ENCODE data around the gene GNB1L.

The GNB1L gene

DNA sequence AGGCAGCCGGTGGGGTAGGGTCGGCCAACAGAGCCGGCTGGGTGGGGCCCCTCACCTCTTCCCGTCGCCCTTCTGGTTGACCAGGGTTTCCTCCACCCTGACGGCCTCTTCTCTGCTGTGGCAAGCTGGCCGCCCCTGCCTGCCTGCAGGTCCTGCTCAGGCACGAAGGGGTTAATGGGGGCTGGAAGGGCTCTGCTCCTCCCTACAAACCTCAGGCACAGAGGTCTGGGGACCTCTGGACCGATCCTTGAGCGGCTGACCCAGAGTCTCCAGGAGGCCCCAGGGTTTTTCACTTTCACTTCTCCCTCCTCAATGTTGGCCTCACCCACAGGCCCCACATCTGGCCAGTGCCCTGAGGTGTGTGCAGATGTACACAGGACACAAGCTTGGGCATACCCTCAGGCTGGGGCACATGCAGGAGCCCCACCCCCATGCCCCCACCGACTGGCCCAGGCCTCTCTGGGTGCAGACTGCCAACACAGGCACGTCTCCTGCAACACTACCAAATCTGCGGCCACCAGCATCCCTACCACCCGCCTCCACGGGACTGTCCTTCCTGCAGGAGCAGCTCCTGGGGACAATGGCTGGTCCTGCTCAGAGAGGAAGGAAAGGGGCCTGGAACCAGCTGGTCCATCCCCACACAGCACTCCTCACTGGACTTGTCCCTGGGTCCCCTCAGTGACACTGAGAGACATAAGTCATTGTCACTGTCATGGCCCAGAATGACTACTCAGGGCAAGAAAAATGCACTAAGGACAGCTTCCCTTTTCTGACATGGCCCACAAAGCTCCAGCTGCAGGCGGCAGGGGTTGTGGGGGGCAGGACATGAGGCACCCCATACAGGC lies 97.3 kb downstream of the GNB1L start:
- H3K27me3 ChIP-seq (replicated peaks; ENCODE audit: insufficient read depth, low read length) = peaks cover 85% of the 10 kb centered on the region
- H3K27ac ChIP-seq (ENCODE audit: low read length) = no peak overlapping the region
- H3K4me3 ChIP-seq (ENCODE audit: low read length) = peak overlapping the region; percentile 59

DNA sequence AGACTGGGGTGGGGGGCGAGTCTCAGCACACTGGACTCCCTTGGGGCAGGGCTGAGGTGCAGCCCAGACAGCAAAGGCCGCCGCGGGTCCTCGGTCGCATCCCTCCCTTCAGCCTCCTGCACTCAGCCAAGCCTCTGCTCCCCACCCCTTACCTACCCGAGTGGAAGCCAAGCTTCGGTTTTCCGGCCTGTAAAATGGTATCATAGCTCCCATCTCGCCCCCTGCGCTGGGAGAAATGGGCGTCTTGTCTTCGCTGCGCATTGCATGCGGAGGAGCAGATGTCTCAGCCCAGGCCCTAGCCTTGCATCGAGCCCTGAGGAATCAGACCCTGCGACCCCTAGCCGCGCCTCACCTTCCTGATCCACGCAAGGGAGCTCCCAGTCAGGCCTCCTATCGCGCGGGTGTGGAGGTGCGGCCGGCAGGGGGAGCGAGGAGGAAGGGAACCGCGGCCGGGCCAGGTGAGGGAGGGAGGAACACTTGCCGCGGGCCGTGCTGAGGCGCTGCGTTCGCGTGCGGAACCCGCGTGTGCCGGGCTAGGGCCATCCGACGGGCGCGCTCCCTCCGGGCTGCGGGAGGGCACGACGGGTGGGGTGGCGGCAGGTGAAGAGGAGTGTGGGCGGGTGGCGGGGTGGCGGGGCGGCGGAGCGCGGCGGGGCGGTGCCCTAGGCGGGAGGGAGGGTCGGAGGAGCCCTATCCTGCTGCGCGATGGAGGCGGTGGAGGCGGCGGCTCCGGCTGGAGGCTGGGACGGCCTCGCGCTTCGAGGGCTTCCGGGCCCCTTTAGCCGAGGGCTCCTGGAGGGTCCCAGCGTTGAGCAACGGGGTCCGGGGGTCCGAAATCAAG lies 98.2 kb downstream of the GNB1L start:
- no peak overlapping the region for H3K9ac ChIP-seq (ENCODE audit: low read length)

More for the DNA sequence above, 97.3 kb downstream of the GNB1L start:
- Histone ChIP-seq H4K20me1 (ENCODE audit: insufficient read depth, low read length) (no peaks in the 10 kb centered on the region), H3K79me2 (ENCODE audit: low read length) (no peaks in the 10 kb centered on the region), H3K4me2 (ENCODE audit: low read depth, low read length) (peak overlapping the region; percentile 76), H3K4me1 (ENCODE audit: low read length) (0 out of 2 replicates have a peak, but pooled peaks cover 3% of the 10 kb centered on the region), H3K9me3 (replicated peaks; ENCODE audit: insufficient read depth, low read length) (no peaks in the 10 kb centered on the region), H3K9me2 (replicated peaks; ENCODE audit: insufficient read depth, low read length) (no peaks in the 10 kb centered on the region), H3F3A (ENCODE audit: insufficient read depth, low read length) (peaks cover 9% of the 10 kb centered on the region), H3K36me3 (replicated peaks; ENCODE audit: insufficient read depth, low read length) (no peaks in the 10 kb centered on the region), H3K9ac (ENCODE audit: low read length) (no peak overlapping the region), H2AFZ (ENCODE audit: low read length) (peak overlapping the region; percentile 43; the same call in 1 of the 2 replicates)
- no peak for TF ChIP-seq EZH2 (optimal IDR thresholded peaks at IDR 0.05; ENCODE audit: low read depth, low read length)
- no peak for TF ChIP-seq EZH2phosphoT487 (IDR thresholded peaks at IDR 0.05; ENCODE audit: low read length)
- TF ChIP-seq, protein P1, sequence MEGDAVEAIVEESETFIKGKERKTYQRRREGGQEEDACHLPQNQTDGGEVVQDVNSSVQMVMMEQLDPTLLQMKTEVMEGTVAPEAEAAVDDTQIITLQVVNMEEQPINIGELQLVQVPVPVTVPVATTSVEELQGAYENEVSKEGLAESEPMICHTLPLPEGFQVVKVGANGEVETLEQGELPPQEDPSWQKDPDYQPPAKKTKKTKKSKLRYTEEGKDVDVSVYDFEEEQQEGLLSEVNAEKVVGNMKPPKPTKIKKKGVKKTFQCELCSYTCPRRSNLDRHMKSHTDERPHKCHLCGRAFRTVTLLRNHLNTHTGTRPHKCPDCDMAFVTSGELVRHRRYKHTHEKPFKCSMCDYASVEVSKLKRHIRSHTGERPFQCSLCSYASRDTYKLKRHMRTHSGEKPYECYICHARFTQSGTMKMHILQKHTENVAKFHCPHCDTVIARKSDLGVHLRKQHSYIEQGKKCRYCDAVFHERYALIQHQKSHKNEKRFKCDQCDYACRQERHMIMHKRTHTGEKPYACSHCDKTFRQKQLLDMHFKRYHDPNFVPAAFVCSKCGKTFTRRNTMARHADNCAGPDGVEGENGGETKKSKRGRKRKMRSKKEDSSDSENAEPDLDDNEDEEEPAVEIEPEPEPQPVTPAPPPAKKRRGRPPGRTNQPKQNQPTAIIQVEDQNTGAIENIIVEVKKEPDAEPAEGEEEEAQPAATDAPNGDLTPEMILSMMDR (IDR thresholded peaks at IDR 0.05; ENCODE audit: low read length) = no peak
- DNase-seq = peak; percentile 30

DNA sequence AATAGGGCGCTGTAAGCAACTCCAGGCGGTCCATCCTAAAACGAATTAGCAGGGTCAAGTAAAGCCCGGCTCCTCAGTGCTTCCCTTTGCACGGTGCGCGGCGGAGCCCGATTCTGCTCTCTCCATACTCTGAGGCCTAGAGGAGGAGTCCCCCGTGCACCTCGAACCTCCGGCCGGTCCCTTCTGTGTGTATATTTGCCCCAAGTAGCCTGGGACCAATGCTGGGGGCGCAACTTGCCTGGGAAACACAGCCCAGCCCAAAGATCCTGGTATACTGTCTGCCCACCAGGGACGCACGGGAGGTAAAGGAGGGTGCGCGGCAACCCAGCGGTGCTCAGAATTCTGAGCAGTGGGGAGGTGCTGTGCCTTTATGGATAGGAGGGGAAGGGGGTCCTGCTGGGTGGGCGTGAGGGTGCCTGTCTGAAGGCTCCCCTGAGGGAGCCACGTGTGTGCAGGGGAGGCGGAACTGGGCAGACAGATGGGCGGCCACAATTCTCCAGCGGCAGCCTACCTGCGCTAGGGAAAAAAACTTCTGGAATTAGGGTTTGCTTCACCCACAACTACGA lies 98.9 kb downstream of the GNB1L start:
- H3K4me3 ChIP-seq (ENCODE audit: low read length) = no peak overlapping the region
- DNase-seq = no peak
- no peak for TF ChIP-seq EZH2phosphoT487 (IDR thresholded peaks at IDR 0.05; ENCODE audit: low read length)
- TF ChIP-seq EZH2 (optimal IDR thresholded peaks at IDR 0.05; ENCODE audit: low read depth, low read length) = no peak
- TF ChIP-seq, protein P1 (IDR thresholded peaks at IDR 0.05; ENCODE audit: low read length) = no peak
- H3K9me2 ChIP-seq (replicated peaks; ENCODE audit: insufficient read depth, low read length) = no peaks in the 10 kb centered on the region
- H3K27ac ChIP-seq (ENCODE audit: low read length) = no peak overlapping the region
- 0 out of 2 replicates have a peak, but pooled peaks cover 3% of the 10 kb centered on the region for H3K4me1 ChIP-seq (ENCODE audit: low read length)
- H3F3A ChIP-seq (ENCODE audit: insufficient read depth, low read length) = peaks cover 9% of the 10 kb centered on the region
- no peaks in the 10 kb centered on the region for H4K20me1 ChIP-seq (ENCODE audit: insufficient read depth, low read length)
- H3K79me2 ChIP-seq (ENCODE audit: low read length) = no peaks in the 10 kb centered on the region
- peaks cover 91% of the 10 kb centered on the region for H3K27me3 ChIP-seq (replicated peaks; ENCODE audit: insufficient read depth, low read length)
- H3K36me3 ChIP-seq (replicated peaks; ENCODE audit: insufficient read depth, low read length) = no peaks in the 10 kb centered on the region
- H2AFZ ChIP-seq (ENCODE audit: low read length) = no peak overlapping the region
- no peak overlapping the region; the same call in 1 of the 2 replicates for H3K4me2 ChIP-seq (ENCODE audit: low read depth, low read length)
- no peaks in the 10 kb centered on the region for H3K9me3 ChIP-seq (replicated peaks; ENCODE audit: insufficient read depth, low read length)
- no peak overlapping the region for H3K9ac ChIP-seq (ENCODE audit: low read length)

More for the DNA sequence above, 98.2 kb downstream of the GNB1L start:
- Histone ChIP-seq H2AFZ (ENCODE audit: low read length) (peak overlapping the region; percentile 43; the same call in 1 of the 2 replicates), H3K9me3 (replicated peaks; ENCODE audit: insufficient read depth, low read length) (no peaks in the 10 kb centered on the region), H3F3A (ENCODE audit: insufficient read depth, low read length) (peaks cover 9% of the 10 kb centered on the region), H3K79me2 (ENCODE audit: low read length) (no peaks in the 10 kb centered on the region), H3K27me3 (replicated peaks; ENCODE audit: insufficient read depth, low read length) (peaks cover 85% of the 10 kb centered on the region), H3K4me1 (ENCODE audit: low read length) (0 out of 2 replicates have a peak, but pooled peaks cover 3% of the 10 kb centered on the region), H3K9me2 (replicated peaks; ENCODE audit: insufficient read depth, low read length) (no peaks in the 10 kb centered on the region), H4K20me1 (ENCODE audit: insufficient read depth, low read length) (no peaks in the 10 kb centered on the region), H3K36me3 (replicated peaks; ENCODE audit: insufficient read depth, low read length) (no peaks in the 10 kb centered on the region), H3K27ac (ENCODE audit: low read length) (no peak overlapping the region), H3K4me3 (ENCODE audit: low read length) (peak overlapping the region; percentile 59), H3K4me2 (ENCODE audit: low read depth, low read length) (peak overlapping the region; percentile 76)
- DNase-seq = peak; percentile 69
- TF ChIP-seq, protein P1 (IDR thresholded peaks at IDR 0.05; ENCODE audit: low read length) = peak; percentile 71
- no peak for TF ChIP-seq EZH2 (optimal IDR thresholded peaks at IDR 0.05; ENCODE audit: low read depth, low read length)
- TF ChIP-seq EZH2phosphoT487 (IDR thresholded peaks at IDR 0.05; ENCODE audit: low read length) = no peak
